GM12878 (cell line): ENCODE results near the gene INTS13. TPM values are rescaled to one million over a fixed set of nuclear protein-coding genes. Genes with fewer than 3 reads are reported as not detected.

Experiments used
- BMI1 ChIP-seq: fragments of 450-650 bp; IDR thresholded peaks from 2 replicates; pipeline ENCODE4 v1.6.1; 2016; ENCODE audit warnings: mild to moderate bottlenecking, moderate library complexity, borderline replicate concordance
- CREB1 ChIP-seq: IDR thresholded peaks from 2 replicates; pipeline ENCODE4 v1.6.1; 2012; ENCODE audit warnings: low read depth, mild to moderate bottlenecking, inconsistent platforms
- EP300 ChIP-seq, 2 experiments: fragments of 150-350 bp in 1 of 2; IDR thresholded peaks; 2 replicates each; pipeline ENCODE4 v1.6.1; 2011 to 2012; ENCODE audit warnings: low read depth in 2 of 2, low read length in 2 of 2, borderline replicate concordance in 1 of 2, improper control_type of control experiment in 1 of 2, inconsistent platforms in 1 of 2; ENCODE audit not compliant: control insufficient read depth in 1 of 2
- FOXK2 ChIP-seq: fragments of 450-650 bp; IDR thresholded peaks from 2 replicates; pipeline ENCODE4 v1.6.1; 2017; ENCODE audit warnings: mild to moderate bottlenecking, moderate library complexity
- GABPA ChIP-seq: IDR thresholded peaks from 2 replicates; pipeline ENCODE4 v1.6.1; 2014; ENCODE audit warnings: antibody characterized with exemption, low read depth, mild to moderate bottlenecking, inconsistent platforms
- PAX5 ChIP-seq: IDR thresholded peaks from 2 replicates; pipeline ENCODE4 v1.6.1; 2011; ENCODE audit warnings: low read depth, low read length, borderline replicate concordance
- RAD21 ChIP-seq: IDR thresholded peaks from 2 replicates; pipeline ENCODE4 v1.6.1; 2011; ENCODE audit warnings: mild to moderate bottlenecking, low read depth, low read length, moderate library complexity; ENCODE audit not compliant: insufficient read depth
- SMAD1 ChIP-seq: fragments of 450-650 bp; IDR thresholded peaks from 2 replicates; pipeline ENCODE4 v1.6.1; 2018; ENCODE audit warnings: mild to moderate bottlenecking, low read depth; ENCODE audit not compliant: partially characterized antibody
- ZZZ3 ChIP-seq: IDR thresholded peaks from 2 replicates; pipeline ENCODE4 v1.6.1; 2011; ENCODE audit warnings: low read depth; ENCODE audit not compliant: control insufficient read depth, insufficient read length
- polyA plus RNA-seq, 11 experiments: library from polyadenylated mRNA; depleted of rRNA in 4 of 11; unstranded in 6 of 11; stranded (reverse) in 5 of 11; fragments of >200 nt; fragmentation: Nextera tagmentation in 4 of 11; fragmentation: Illumina TruSeq in 1 of 11; extraction: Ambion mirVana in 4 of 11; extraction: Trizol in 1 of 11; gene quantifications; 1 replicate in 1 of 11; 2 replicates in 10 of 11; pipeline versions ENCODE4 v1.2.1 to v1.2.3, GENCODE V29; 2011 to 2016; ENCODE audit warnings: inconsistent platforms in 2 of 11, missing spikeins in 2 of 11, low read depth in 1 of 11
- total RNA-seq, 4 experiments: library from RNA; depleted of rRNA in 3 of 4; stranded (reverse); fragments of >200 nt in 3 of 4; fragmentation: Illumina TruSeq in 1 of 4; extraction: Trizol in 1 of 4; gene quantifications; 2 replicates each; pipeline versions ENCODE4 v1.2.1 to v1.2.3, GENCODE V29; 2013 to 2021
- TF ChIP-seq, protein P1 (sequence below): IDR thresholded peaks from 2 replicates; pipeline ENCODE4 v1.6.1; 2012; ENCODE audit warnings: low read length, inconsistent platforms
- TF ChIP-seq, protein P2 (sequence below): fragments of 450-650 bp; IDR thresholded peaks from 2 replicates; pipeline ENCODE4 v1.6.1; 2017; ENCODE audit warnings: mild to moderate bottlenecking, moderate library complexity
- TF ChIP-seq, protein P3 (sequence below): fragments of 150-350 bp; IDR thresholded peaks from 2 replicates; pipeline ENCODE4 v1.6.1; 2016; ENCODE audit warnings: low read depth, low read length

INTS13 gene
- total and polyA plus RNA-seq, 10 of the 15 experiments (the other 5 are each of a cell fraction or from before 2014, with no cell fraction given) = 33.4 to 72.0 (median 59.9) TPM

- TF ChIP-seq CREB1 (no peak), GABPA (no peak), PAX5 (peak; percentile 63; the same call in 1 of the 2 replicates), EP300 (IDR thresholded peaks at IDR 0.05; ENCODE audit: borderline replicate concordance in 1 of 2, control insufficient read depth in 1 of 2, low read depth in 2 of 2, low read length in 2 of 2) (no peak; a peak in 1 of 4 replicates), FOXK2 (no peak), ZZZ3 (no peak), SMAD1 (no peak), BMI1 (peak; percentile 73; the same call in 1 of the 2 replicates), RAD21 (no peak)
- TF ChIP-seq, protein P1, sequence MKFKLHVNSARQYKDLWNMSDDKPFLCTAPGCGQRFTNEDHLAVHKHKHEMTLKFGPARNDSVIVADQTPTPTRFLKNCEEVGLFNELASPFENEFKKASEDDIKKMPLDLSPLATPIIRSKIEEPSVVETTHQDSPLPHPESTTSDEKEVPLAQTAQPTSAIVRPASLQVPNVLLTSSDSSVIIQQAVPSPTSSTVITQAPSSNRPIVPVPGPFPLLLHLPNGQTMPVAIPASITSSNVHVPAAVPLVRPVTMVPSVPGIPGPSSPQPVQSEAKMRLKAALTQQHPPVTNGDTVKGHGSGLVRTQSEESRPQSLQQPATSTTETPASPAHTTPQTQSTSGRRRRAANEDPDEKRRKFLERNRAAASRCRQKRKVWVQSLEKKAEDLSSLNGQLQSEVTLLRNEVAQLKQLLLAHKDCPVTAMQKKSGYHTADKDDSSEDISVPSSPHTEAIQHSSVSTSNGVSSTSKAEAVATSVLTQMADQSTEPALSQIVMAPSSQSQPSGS = no peak
- TF ChIP-seq, protein P2, sequence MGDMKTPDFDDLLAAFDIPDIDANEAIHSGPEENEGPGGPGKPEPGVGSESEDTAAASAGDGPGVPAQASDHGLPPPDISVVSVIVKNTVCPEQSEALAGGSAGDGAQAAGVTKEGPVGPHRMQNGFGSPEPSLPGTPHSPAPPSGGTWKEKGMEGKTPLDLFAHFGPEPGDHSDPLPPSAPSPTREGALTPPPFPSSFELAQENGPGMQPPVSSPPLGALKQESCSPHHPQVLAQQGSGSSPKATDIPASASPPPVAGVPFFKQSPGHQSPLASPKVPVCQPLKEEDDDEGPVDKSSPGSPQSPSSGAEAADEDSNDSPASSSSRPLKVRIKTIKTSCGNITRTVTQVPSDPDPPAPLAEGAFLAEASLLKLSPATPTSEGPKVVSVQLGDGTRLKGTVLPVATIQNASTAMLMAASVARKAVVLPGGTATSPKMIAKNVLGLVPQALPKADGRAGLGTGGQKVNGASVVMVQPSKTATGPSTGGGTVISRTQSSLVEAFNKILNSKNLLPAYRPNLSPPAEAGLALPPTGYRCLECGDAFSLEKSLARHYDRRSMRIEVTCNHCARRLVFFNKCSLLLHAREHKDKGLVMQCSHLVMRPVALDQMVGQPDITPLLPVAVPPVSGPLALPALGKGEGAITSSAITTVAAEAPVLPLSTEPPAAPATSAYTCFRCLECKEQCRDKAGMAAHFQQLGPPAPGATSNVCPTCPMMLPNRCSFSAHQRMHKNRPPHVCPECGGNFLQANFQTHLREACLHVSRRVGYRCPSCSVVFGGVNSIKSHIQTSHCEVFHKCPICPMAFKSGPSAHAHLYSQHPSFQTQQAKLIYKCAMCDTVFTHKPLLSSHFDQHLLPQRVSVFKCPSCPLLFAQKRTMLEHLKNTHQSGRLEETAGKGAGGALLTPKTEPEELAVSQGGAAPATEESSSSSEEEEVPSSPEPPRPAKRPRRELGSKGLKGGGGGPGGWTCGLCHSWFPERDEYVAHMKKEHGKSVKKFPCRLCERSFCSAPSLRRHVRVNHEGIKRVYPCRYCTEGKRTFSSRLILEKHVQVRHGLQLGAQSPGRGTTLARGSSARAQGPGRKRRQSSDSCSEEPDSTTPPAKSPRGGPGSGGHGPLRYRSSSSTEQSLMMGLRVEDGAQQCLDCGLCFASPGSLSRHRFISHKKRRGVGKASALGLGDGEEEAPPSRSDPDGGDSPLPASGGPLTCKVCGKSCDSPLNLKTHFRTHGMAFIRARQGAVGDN = no peak
- TF ChIP-seq, protein P3, sequence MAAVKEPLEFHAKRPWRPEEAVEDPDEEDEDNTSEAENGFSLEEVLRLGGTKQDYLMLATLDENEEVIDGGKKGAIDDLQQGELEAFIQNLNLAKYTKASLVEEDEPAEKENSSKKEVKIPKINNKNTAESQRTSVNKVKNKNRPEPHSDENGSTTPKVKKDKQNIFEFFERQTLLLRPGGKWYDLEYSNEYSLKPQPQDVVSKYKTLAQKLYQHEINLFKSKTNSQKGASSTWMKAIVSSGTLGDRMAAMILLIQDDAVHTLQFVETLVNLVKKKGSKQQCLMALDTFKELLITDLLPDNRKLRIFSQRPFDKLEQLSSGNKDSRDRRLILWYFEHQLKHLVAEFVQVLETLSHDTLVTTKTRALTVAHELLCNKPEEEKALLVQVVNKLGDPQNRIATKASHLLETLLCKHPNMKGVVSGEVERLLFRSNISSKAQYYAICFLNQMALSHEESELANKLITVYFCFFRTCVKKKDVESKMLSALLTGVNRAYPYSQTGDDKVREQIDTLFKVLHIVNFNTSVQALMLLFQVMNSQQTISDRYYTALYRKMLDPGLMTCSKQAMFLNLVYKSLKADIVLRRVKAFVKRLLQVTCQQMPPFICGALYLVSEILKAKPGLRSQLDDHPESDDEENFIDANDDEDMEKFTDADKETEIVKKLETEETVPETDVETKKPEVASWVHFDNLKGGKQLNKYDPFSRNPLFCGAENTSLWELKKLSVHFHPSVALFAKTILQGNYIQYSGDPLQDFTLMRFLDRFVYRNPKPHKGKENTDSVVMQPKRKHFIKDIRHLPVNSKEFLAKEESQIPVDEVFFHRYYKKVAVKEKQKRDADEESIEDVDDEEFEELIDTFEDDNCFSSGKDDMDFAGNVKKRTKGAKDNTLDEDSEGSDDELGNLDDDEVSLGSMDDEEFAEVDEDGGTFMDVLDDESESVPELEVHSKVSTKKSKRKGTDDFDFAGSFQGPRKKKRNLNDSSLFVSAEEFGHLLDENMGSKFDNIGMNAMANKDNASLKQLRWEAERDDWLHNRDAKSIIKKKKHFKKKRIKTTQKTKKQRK = no peak
These were observed 59.1 kb downstream of the INTS13 start (continued) for GRCh38 chr12:26878661-26879119.
